ENCODE results near the gene AKR1C4.

DNA sequence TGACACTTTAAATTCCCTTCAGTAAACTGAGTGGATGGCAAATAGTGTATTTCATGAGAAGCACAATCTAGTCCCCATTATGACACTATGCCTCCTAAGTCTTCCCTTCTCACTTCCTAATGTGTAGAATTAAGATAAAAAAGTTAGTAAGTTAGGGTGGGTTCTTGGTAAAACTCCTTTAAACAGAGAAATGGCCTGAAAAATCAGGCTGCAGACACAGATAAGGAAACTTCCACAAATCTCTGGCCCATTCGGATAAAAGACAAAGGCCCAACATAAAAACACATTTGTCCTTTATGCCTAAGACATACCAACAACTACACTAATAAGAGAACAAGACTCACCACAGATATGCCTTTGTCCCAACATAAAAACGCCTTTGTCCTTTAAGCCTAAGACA is 33.1 kb upstream of the AKR1C4 start:
- no peak for TF ChIP-seq CEBPB (IDR thresholded peaks at IDR 0.05)
- no peak for TF ChIP-seq CREB1 (IDR thresholded peaks at IDR 0.05; ENCODE audit: low read depth)
- no peak for TF ChIP-seq REST (IDR thresholded peaks at IDR 0.05; ENCODE audit: low read depth)
- no peak for TF ChIP-seq RAD21 (IDR thresholded peaks at IDR 0.05; ENCODE audit: low read depth)
- no peak for TF ChIP-seq TAF1 (IDR thresholded peaks at IDR 0.05; ENCODE audit: low read depth)
- no peak for TF ChIP-seq EP300 (IDR thresholded peaks at IDR 0.05; ENCODE audit: borderline replicate concordance)
- no peak for TF ChIP-seq YY1 (IDR thresholded peaks at IDR 0.05; ENCODE audit: low read depth)
- no peak for TF ChIP-seq TEAD4 (IDR thresholded peaks at IDR 0.05)
- TF ChIP-seq, protein P1, sequence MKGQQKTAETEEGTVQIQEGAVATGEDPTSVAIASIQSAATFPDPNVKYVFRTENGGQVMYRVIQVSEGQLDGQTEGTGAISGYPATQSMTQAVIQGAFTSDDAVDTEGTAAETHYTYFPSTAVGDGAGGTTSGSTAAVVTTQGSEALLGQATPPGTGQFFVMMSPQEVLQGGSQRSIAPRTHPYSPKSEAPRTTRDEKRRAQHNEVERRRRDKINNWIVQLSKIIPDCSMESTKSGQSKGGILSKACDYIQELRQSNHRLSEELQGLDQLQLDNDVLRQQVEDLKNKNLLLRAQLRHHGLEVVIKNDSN (IDR thresholded peaks at IDR 0.05), result no peak
- no peak for TF ChIP-seq TCF12 (IDR thresholded peaks at IDR 0.05; ENCODE audit: low read depth)
- TF ChIP-seq, protein P2, sequence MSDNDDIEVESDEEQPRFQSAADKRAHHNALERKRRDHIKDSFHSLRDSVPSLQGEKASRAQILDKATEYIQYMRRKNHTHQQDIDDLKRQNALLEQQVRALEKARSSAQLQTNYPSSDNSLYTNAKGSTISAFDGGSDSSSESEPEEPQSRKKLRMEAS (IDR thresholded peaks at IDR 0.05), result no peak
- TF ChIP-seq FOXM1 (IDR thresholded peaks at IDR 0.05; ENCODE audit: borderline replicate concordance, low read depth), result no peak
- no peak for TF ChIP-seq ZBTB7A (IDR thresholded peaks at IDR 0.05; ENCODE audit: low read depth)

Measured in Ishikawa (cell line).